ENCODE data around the gene DPT. TPM values are rescaled to one million over a fixed set of nuclear protein-coding genes. Genes with fewer than 3 reads are reported as not detected.
A peak's percentile ranks its signal among the peaks of the same experiment; 100 is the strongest.

Gene DPT
- total RNA-seq, 2 donors from 2014 or later: not detected

GRCh38 chr1:168726719-168727118 is 2.3 kb downstream of the DPT start:
- Mint-ChIP-seq H3K9me3 (no peaks in the 10 kb centered on the region), H3K36me3 (ENCODE audit: low read depth) (no peaks in the 10 kb centered on the region), H3K4me3 (no peak overlapping the region), H3K4me1 (no peaks in the 10 kb centered on the region), H3K27me3 (peaks cover 11% of the 10 kb centered on the region), H3K27ac (no peak overlapping the region)
- ATAC-seq (replicated peaks): no peak

DNA sequence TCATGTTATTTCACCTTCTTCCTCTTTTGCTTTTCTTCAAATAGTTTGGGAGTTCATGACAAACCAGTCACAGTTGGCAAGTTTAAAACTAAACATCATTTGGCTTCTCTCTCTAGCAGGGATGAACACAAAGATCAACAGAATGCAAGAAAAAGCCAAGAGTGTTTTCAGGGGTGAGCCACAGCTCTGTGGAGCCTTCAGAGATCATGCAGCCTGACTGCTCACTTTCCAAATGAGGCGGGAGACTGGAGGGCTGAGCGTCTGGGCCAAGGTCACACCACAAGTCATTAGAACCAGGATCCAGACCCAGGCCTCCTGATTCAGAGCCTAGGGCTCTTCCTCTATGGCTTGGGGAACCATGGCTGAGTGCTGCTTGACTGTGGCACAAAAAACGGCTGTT is 2.7 kb downstream of the DPT start:
- Mint-ChIP-seq H3K4me3 (no peak overlapping the region), H3K27ac (no peak overlapping the region), H3K9me3 (no peaks in the 10 kb centered on the region), H3K27me3 (peaks cover 15% of the 10 kb centered on the region), H3K4me1 (no peaks in the 10 kb centered on the region), H3K36me3 (ENCODE audit: low read depth) (no peaks in the 10 kb centered on the region)
- ATAC-seq (replicated peaks): no peak

DNA sequence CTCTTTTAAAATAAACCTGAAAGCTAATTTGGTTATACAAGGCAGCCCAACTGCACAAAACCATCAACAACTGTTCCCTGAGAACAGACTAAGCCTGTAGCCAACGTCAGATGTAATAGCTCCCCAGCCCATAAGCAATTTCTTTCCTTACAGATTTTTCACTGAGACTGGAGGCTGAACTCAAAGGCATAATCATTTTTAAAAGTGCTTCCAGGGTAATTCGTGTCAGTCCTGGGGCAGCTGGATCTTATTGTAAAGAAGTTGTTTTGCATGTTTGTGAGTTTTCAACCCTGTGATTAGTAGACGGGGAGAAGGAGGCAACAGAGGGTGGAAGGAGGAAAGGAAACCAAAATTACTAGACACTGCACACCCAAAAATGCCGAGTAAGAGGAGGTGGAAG is 3.2 kb downstream of the DPT start:
- Mint-ChIP-seq H3K27me3 (peaks cover 17% of the 10 kb centered on the region), H3K4me3 (no peak overlapping the region), H3K4me1 (no peaks in the 10 kb centered on the region), H3K36me3 (ENCODE audit: low read depth) (no peaks in the 10 kb centered on the region), H3K27ac (no peak overlapping the region), H3K9me3 (no peaks in the 10 kb centered on the region)
- no peak for ATAC-seq (replicated peaks)

GRCh38 chr1:168725060-168725459 is 3.9 kb downstream of the DPT start:
- ATAC-seq (replicated peaks): no peak
- Mint-ChIP-seq H3K27ac (peak overlapping the region; percentile 40), H3K9me3 (no peaks in the 10 kb centered on the region), H3K4me3 (no peak overlapping the region), H3K27me3 (peaks cover 23% of the 10 kb centered on the region), H3K36me3 (ENCODE audit: low read depth) (no peaks in the 10 kb centered on the region), H3K4me1 (no peaks in the 10 kb centered on the region)

GRCh38 chr1:168723000-168723399 is 6.0 kb downstream of the DPT start:
- no peaks in the 10 kb centered on the region for H3K9me3 Mint-ChIP-seq
- H3K4me1 Mint-ChIP-seq: no peaks in the 10 kb centered on the region
- no peaks in the 10 kb centered on the region for H3K36me3 Mint-ChIP-seq (ENCODE audit: low read depth)
- H3K4me3 Mint-ChIP-seq: no peak overlapping the region
- H3K27me3 Mint-ChIP-seq: peaks cover 23% of the 10 kb centered on the region
- no peak for ATAC-seq (replicated peaks)
- H3K27ac Mint-ChIP-seq: no peak overlapping the region

GRCh38 chr1:168720839-168721238 is 8.2 kb downstream of the DPT start:
- no peak overlapping the region for H3K27ac Mint-ChIP-seq
- H3K9me3 Mint-ChIP-seq: no peaks in the 10 kb centered on the region
- H3K36me3 Mint-ChIP-seq (ENCODE audit: low read depth): no peaks in the 10 kb centered on the region
- H3K4me3 Mint-ChIP-seq: no peak overlapping the region
- H3K4me1 Mint-ChIP-seq: no peaks in the 10 kb centered on the region
- no peak for ATAC-seq (replicated peaks)
- H3K27me3 Mint-ChIP-seq: peaks cover 31% of the 10 kb centered on the region

DNA sequence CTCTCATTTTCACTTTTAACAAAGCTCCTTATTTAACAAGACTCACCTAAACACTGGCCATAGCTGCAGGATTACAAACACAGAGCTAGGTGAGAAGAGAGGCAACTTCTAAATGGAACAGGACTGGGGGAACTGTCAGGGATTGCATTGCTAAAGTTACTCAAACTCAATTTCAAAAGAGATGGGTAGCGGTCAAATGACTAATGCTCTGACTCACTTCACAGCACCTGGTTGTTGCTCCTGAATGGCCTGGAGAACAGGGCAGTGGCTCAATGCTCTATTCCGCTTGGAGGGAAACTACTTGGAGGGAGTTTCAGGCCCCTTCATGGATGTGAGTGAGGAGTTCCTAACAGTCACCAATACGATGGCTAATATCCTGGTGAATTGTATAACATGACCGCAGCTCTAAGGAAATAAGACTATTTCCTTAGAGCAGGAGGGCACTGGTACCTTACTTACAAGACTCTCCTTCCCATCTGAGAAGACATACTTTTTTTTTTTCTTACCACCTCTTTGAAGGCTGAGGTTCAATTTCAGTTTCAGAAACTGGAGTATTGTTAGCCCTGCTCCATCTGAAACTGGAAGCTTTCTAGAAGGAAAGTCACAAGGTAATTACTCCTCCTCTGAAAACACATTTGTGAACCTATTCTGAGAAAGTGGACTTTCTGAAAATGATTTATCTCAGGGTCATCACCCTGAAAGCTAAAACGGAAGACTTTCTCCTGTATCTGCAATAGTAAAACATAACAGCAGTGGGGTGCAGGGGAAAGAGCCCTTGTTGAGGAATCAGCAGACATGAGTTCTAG is 9.5 kb downstream of the DPT start:
- ATAC-seq (replicated peaks): peak; percentile 42
- no peaks in the 10 kb centered on the region for H3K36me3 Mint-ChIP-seq (ENCODE audit: low read depth)
- H3K9me3 Mint-ChIP-seq: no peaks in the 10 kb centered on the region
- H3K4me3 Mint-ChIP-seq: no peak overlapping the region
- peaks cover 31% of the 10 kb centered on the region for H3K27me3 Mint-ChIP-seq
- H3K4me1 Mint-ChIP-seq: no peaks in the 10 kb centered on the region
- no peak overlapping the region for H3K27ac Mint-ChIP-seq

DNA sequence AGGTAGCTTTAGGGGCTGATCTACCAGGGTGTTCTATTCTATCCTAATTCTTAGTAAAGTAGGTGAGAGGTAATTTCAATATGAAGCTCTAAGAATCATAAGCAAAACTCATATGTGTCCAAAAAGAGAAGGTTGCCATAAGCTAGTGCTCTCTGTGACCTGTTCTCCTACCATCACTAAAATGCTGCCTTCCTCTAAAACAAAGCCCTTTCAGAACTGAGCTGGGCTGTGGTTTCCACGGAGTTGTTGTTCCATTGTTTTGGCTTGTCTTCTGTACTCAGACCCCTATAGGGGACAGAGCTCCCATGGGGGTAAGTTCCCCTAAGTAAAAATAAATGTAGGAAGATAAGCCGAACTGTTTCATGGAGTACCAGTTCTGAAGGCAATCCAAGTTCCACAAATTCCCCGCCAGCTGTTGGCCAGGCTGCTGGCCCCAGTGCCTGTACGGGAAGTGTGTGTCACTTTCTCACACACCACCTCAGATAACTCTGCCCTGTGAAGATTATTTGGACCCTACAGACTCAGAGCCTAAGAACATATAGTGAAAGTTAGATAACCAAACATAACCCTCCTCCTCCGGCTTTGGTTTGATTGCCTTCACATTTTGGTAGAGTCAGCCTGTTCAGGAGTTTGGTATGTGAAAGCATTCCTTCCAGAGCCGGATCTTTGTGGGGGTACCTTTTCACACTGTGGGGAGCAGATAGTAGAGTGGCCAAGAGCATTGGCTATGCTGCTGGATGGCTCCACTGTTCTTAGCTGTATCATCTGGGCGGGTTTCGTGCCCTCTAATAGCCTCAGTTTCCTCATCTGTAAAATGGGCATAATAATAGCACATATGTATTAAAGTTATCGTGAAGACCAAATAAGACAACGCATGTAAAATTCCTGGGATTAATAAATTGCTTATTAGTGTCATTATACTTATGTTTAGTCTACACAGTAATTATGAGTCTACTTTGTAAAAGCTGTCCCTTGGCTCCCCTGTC is 10.8 kb downstream of the DPT start:
- Mint-ChIP-seq H3K4me3 (no peak overlapping the region), H3K27me3 (peaks cover 26% of the 10 kb centered on the region), H3K4me1 (no peaks in the 10 kb centered on the region), H3K27ac (no peak overlapping the region), H3K36me3 (ENCODE audit: low read depth) (no peaks in the 10 kb centered on the region), H3K9me3 (no peaks in the 10 kb centered on the region)
- ATAC-seq (replicated peaks): no peak

- H3K36me3 Mint-ChIP-seq (ENCODE audit: low read depth): no peaks in the 10 kb centered on the region
- no peaks in the 10 kb centered on the region for H3K4me1 Mint-ChIP-seq
- no peak overlapping the region for H3K4me3 Mint-ChIP-seq
- H3K27ac Mint-ChIP-seq: no peak overlapping the region
- no peak for ATAC-seq (replicated peaks)
- H3K9me3 Mint-ChIP-seq: no peaks in the 10 kb centered on the region
- peaks cover 8% of the 10 kb centered on the region for H3K27me3 Mint-ChIP-seq
These were observed 15.0 kb downstream of the DPT start for GRCh38 chr1:168714012-168714411.

- Mint-ChIP-seq H3K4me3 (no peak overlapping the region), H3K36me3 (ENCODE audit: low read depth) (no peaks in the 10 kb centered on the region), H3K27me3 (peaks cover 10% of the 10 kb centered on the region), H3K4me1 (no peaks in the 10 kb centered on the region), H3K27ac (no peak overlapping the region), H3K9me3 (no peaks in the 10 kb centered on the region)
- peak; percentile 31 for ATAC-seq (replicated peaks)
These were observed 19.3 kb downstream of the DPT start for GRCh38 chr1:168709405-168710363.

GRCh38 chr1:168708698-168709404 is 20.2 kb downstream of the DPT start:
- Mint-ChIP-seq H3K9me3 (no peaks in the 10 kb centered on the region), H3K36me3 (ENCODE audit: low read depth) (no peaks in the 10 kb centered on the region), H3K27me3 (peaks cover 13% of the 10 kb centered on the region), H3K4me1 (no peaks in the 10 kb centered on the region), H3K27ac (no peak overlapping the region), H3K4me3 (no peak overlapping the region)
- no peak for ATAC-seq (replicated peaks)

DNA sequence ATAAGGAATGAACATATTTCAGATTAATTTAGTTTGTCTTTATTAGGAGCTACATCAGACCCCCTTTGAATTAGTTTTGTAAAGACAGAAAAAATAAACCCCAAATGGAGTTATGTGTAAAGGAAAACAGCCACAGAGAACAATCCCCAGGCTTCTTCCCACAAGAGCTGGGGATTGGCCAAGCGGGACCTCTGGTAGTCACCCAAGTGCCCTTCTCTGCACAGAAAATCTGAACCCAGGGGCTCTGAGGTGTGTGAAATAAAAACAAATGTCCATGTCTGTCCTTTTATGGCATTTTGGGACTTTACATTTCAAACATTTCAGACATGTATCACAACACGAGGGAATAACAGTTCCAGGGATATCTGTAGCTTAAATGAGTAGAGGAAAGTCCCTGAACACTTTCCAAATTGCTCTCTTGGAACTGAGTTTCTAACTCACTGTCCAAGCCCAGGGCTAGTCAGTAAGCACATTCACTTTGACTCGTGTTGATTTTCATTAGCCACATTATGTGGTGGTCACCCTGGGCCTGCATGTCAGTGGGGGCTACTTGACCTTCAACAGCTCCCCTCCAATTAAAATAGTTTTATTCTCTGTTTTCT is 22.5 kb downstream of the DPT start:
- no peak for ATAC-seq (replicated peaks)
- Mint-ChIP-seq H3K36me3 (ENCODE audit: low read depth) (no peaks in the 10 kb centered on the region), H3K9me3 (no peaks in the 10 kb centered on the region), H3K4me1 (no peaks in the 10 kb centered on the region), H3K4me3 (no peak overlapping the region), H3K27me3 (peaks cover 17% of the 10 kb centered on the region), H3K27ac (no peak overlapping the region)

DNA sequence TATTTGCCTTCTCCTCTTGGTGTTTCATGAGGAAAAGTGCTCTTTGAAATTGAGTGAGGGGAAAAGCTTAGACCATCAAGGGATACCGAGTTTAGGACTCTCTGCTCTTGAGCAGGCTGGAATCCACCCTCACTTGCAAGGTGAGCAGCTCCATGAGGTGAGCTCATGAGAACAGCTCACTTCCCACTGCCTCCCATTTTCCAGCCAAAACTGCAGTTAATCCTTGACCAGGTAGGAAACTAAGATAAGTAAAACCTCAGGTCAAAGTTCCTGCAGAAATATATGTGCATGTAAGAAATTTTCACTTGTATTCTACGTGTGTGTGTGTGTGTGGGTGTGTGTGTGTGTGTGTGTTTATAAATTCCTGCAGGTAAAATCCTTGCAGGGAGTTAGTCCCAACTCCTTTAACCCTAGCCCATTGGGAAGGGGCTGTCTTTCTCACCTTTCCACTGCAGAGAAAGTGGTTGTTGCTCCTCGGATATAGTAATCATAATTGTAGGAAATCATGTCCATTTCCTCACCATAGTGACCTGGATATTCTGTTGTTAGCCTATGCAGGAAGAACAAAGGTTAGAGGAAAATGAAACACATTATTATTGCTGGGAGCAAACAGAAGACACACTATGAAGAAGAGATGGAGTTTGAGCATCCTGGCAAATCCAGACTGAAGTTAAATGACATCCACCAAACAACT is 28.3 kb downstream of the DPT start:
- no peaks in the 10 kb centered on the region for H3K9me3 Mint-ChIP-seq
- H3K27ac Mint-ChIP-seq: no peak overlapping the region
- ATAC-seq (replicated peaks): no peak
- no peaks in the 10 kb centered on the region for H3K4me1 Mint-ChIP-seq
- no peaks in the 10 kb centered on the region for H3K36me3 Mint-ChIP-seq (ENCODE audit: low read depth)
- H3K4me3 Mint-ChIP-seq: no peak overlapping the region
- peaks cover 13% of the 10 kb centered on the region for H3K27me3 Mint-ChIP-seq
